Adrenal gland (tissue), 12 donors: Measurements from ENCODE around the gene DONSON. TPM values are rescaled to one million over a fixed set of nuclear protein-coding genes. Genes with fewer than 3 reads are reported as not detected.

Experiments
- DNase-seq, 7 donors: peaks; one replicate each; pipeline ENCODE4 v3.0.0-alpha.2; 2019 to 2020
- H3K27ac ChIP-seq, 5 donors: fragments of 200-600 bp; sonication (generic) in 4 of 5; 1 replicate in 3 of 5; 2 replicates in 2 of 5; pipeline versions ENCODE4 v1.5.1 to v1.8.0; 2016 to 2020; ENCODE audit warnings: mild to moderate bottlenecking in 1 of 5
- H3K27me3 ChIP-seq: fragments of 200-600 bp; 2 replicates; pipeline ENCODE4 v1.8.0; 2021
- H3K36me3 ChIP-seq, 2 donors: fragments of 200-600 bp; replicated peaks in 1 of 2; 1 replicate in 1 of 2; 2 replicates in 1 of 2; pipeline versions ENCODE4 v1.5.1 to v1.8.0; 2018 to 2022
- H3K4me1 ChIP-seq, 2 donors: fragments of 200-600 bp; replicated peaks in 1 of 2; 1 replicate in 1 of 2; 2 replicates in 1 of 2; pipeline versions ENCODE4 v1.5.1 to v1.8.0; 2018 to 2021
- H3K4me3 ChIP-seq, 4 donors: fragments of 200-600 bp; sonication (generic) in 3 of 4; one replicate each; pipeline ENCODE4 v1.5.1; 2016 to 2018
- H3K9me3 ChIP-seq, 3 donors: fragments of 200-600 bp; sonication (generic) in 1 of 3; replicated peaks in 1 of 3; 1 replicate in 2 of 3; 2 replicates in 1 of 3; pipeline versions ENCODE4 v1.5.1 to v1.8.0; 2016 to 2021
- CTCF ChIP-seq, 6 experiments: fragments of 450-650 bp in 4 of 6; fragments of 200-600 bp in 2 of 6; sonication (generic) in 1 of 6; IDR thresholded peaks; 1 replicate in 5 of 6; 2 replicates in 1 of 6; pipeline versions ENCODE4 v1.5.1 to v1.8.0; 2016 to 2021; ENCODE audit warnings: antibody characterized with exemption in 6 of 6, mild to moderate bottlenecking in 2 of 6, moderate library complexity in 1 of 6
- POLR2A ChIP-seq, 2 donors: fragments of 450-650 bp; IDR thresholded peaks; one replicate each; pipeline ENCODE4 v1.6.1; 2017; ENCODE audit warnings: antibody characterized with exemption in 2 of 2, mild to moderate bottlenecking in 2 of 2, moderate library complexity in 1 of 2
- WGBS, 4 donors: extraction: QIAGEN DNeasy Blood & Tissue Kit in 2 of 4; methylation state at CpG; one replicate each; pipeline versions ENCODE4 v1.1.5 to v1.1.7; 2013 to 2017; 5-methylcytosine and 5-hydroxymethylcytosine counted together
- intact Hi-C, 2 donors: fragments of 100-400 bp; cut with DNase I; formaldehyde crosslinking; loops; one replicate each; pipeline versions ENCODE4 v1.14.1 to v1.15.0; 2022 to 2023
- polyA plus RNA-seq, 3 donors: library from polyadenylated mRNA; stranded (reverse); fragments of 200-250 nt in 2 of 3; fragments of 350-450 nt in 1 of 3; fragmentation: Illumina TruSeq in 1 of 3; extraction: RNeasy Lipid Tissue Mini Kit (QIAGEN cat#74804) in 1 of 3; gene quantifications; one replicate each; pipeline ENCODE4 v1.2.3, GENCODE V29; 2013 to 2014
- total RNA-seq, 9 donors: library from RNA; depleted of rRNA in 4 of 9; stranded (reverse); fragments of >200 nt in 4 of 9; fragments of 120-200 nt in 1 of 9; fragmentation: NEBNext Ultra II Directional in 1 of 9; extraction: Animal tissue kit (Norgen Biotek cat#: 25700) in 1 of 9; gene quantifications; one replicate each; pipeline versions ENCODE4 v1.1.0 to v1.2.4, GENCODE V29; 2013 to 2023
- donor health status: healthy with polysubstance abuse.
- donor health status: Bipolar disorder and iron deficiency.
- donor health status: DM: yes; HTN: yes; CAD: no.
- donor health status: DM: no; HTN: no; CAD: no.
- donor health status: DM: no; HTN: no; CAD: no.
- donor health status: DM: yes; HTN: yes; CAD: no.

The DONSON gene
- total and polyA plus RNA-seq, 12 donors, result 3.3 to 34.3 (median 5.8) TPM

DNA sequence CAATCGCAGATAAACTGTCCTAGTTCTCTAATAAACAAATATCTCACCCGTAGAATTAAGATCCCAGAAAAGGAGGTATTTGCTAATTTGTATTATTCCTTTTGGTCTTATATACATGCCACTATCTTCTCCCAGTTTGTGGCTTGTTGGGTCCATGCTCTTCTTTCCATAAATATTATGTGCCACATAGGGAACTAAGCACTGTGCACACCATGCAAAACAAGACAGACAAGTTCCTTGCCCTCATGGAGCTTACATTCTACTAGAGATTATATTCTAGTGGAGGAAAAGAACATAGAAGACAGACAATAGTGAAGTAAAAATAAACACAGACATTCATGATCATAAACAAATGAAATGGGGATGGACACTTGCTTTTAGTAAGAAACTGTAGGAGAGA is 51.3 kb downstream of the DONSON start:
- DNase-seq, result no peak
- Histone ChIP-seq H3K9me3 (no peaks in the 10 kb centered on the region), H3K27ac (no peak overlapping the region), H3K4me3 (no peak overlapping the region), H3K36me3 (peaks cover 0 to 57% of the 10 kb centered on the region in 2 donors), H3K27me3 (no peaks in the 10 kb centered on the region), H3K4me1 (peaks cover 16 to 17% of the 10 kb centered on the region in 2 donors)
- TF ChIP-seq CTCF (IDR thresholded peaks at IDR 0.05), result no peak
- no peak for TF ChIP-seq POLR2A (IDR thresholded peaks at IDR 0.05)
- intact Hi-C loops, result no loop called here
- WGBS, 4 donors, result 83 to 100% (median 93%) methylated on average over 1 to 2 of the region's 2 CpGs

DNA sequence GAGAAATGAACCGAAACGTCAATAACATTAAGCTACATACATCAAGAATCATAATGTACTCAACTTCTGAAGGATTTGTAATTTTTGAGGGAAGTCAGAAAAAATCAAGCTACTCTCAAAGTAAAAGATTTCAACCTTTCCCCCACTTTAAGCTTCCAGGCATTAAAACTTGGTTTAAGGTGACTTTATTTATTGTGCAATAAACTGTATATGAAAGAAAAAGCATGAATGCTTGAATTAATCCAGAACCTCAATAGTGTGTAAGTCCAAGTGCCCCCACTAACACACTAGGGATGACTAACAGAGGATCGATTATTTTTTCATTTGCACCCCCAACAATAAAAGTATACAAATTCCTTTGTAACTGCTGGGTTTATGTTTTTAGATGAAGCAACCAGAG is 57.5 kb downstream of the DONSON start:
- 86 to 90% (median 88%) methylated on average over 3 of the region's 3 CpGs for WGBS, 4 donors
- Histone ChIP-seq H3K36me3 (peaks cover 0 to 85% of the 10 kb centered on the region in 2 donors), H3K9me3 (no peaks in the 10 kb centered on the region), H3K4me1 (no peaks in the 10 kb centered on the region), H3K27ac (no peak overlapping the region), H3K4me3 (no peak overlapping the region), H3K27me3 (no peaks in the 10 kb centered on the region)
- DNase-seq, result no peak
- no peak for TF ChIP-seq POLR2A (IDR thresholded peaks at IDR 0.05)
- no peak for TF ChIP-seq CTCF (IDR thresholded peaks at IDR 0.05)
- intact Hi-C loops, result no loop called here

Other genes with a start within 250 kb of the DONSON start
- 10 to 100 TPM; 44.5 to 75.8 (median 60.8) TPM for gene IFNGR2, start 185.3 kb downstream of the DONSON start, total RNA-seq
- 10 to 100 TPM; 50.3 to 87.4 (median 57.4) TPM for gene IFNGR2, start 185.3 kb downstream of the DONSON start, polyA plus RNA-seq
- gene TMEM50B, start 108.7 kb downstream of the DONSON start, total RNA-seq, result 10 to 100 TPM; 27.7 to 85.5 (median 41.4) TPM
- 100 to 1,000 TPM in 1 of 3 donors, 10 to 100 TPM in 2; 45.3 to 122 (median 53.3) TPM for gene TMEM50B, start 108.7 kb downstream of the DONSON start, polyA plus RNA-seq
- 1 to 10 TPM; 2.4 to 9.1 (median 4.1) TPM for gene DNAJC28, start 97.0 kb downstream of the DONSON start, total RNA-seq
- 1 to 10 TPM; 2.4 to 6.8 (median 3.3) TPM for gene DNAJC28, start 97.0 kb downstream of the DONSON start, polyA plus RNA-seq
- gene GART, start 46.6 kb downstream of the DONSON start, total RNA-seq, result 10 to 100 TPM; 41.6 to 71.4 (median 61.9) TPM
- gene GART, start 46.6 kb downstream of the DONSON start, polyA plus RNA-seq, result 10 to 100 TPM; 15.1 to 80.8 (median 17.5) TPM
- gene SON, start 45.6 kb downstream of the DONSON start, total RNA-seq, result 100 to 1,000 TPM; 128 to 263 (median 204) TPM
- gene SON, start 45.6 kb downstream of the DONSON start, polyA plus RNA-seq, result 100 to 1,000 TPM; 246 to 386 (median 284) TPM
- 10 to 100 TPM; 14.0 to 37.4 (median 26.4) TPM for gene CRYZL1, start 53.1 kb upstream of the DONSON start, total RNA-seq
- gene CRYZL1, start 53.1 kb upstream of the DONSON start, polyA plus RNA-seq, result 10 to 100 TPM; 35.8 to 69.5 (median 39.0) TPM
- 10 to 100 TPM; 31.6 to 60.5 (median 38.1) TPM for gene ITSN1, start 53.8 kb upstream of the DONSON start, total RNA-seq
- 10 to 100 TPM; 20.0 to 39.7 (median 34.7) TPM for gene ITSN1, start 53.8 kb upstream of the DONSON start, polyA plus RNA-seq